Progenitor cell of endocrine pancreas (in vitro differentiated cells): ENCODE measurements around the gene PDE6C. TPM values are rescaled to one million over a fixed set of nuclear protein-coding genes. Genes with fewer than 3 reads are reported as not detected.

Source experiments
- DNase-seq: peaks from one replicate; pipeline ENCODE4 v3.0.0; 2021; ENCODE audit warnings: low spot score; ENCODE audit not compliant: unreplicated experiment
- H3K27ac Mint-ChIP-seq: 2 replicates; pipeline ENCODE4 v1.8.0; 2021; ENCODE audit warnings: mild to moderate bottlenecking, moderate library complexity, mixed read lengths
- H3K27me3 Mint-ChIP-seq: 2 replicates; pipeline ENCODE4 v1.8.0; 2021; ENCODE audit warnings: mixed read lengths
- H3K36me3 Mint-ChIP-seq: 2 replicates; pipeline ENCODE4 v1.8.0; 2022; ENCODE audit warnings: mixed read lengths; ENCODE audit not compliant: insufficient read depth
- H3K4me1 Mint-ChIP-seq: 2 replicates; pipeline ENCODE4 v1.8.0; 2021; ENCODE audit warnings: low read depth, mixed read lengths
- H3K4me3 Mint-ChIP-seq: 2 replicates; pipeline ENCODE4 v1.8.0; 2021; ENCODE audit warnings: low read depth, mild to moderate bottlenecking, moderate library complexity, mixed read lengths
- H3K9me3 Mint-ChIP-seq: 2 replicates; pipeline ENCODE4 v1.8.0; 2021; ENCODE audit warnings: low read depth, mixed read lengths
- total RNA-seq: library from RNA; stranded (reverse); gene quantifications from 2 replicates; pipeline ENCODE4 v1.2.1, GENCODE V29; 2021
- TF ChIP-seq, protein P1 (sequence below): fragments of 200-600 bp; sonication (generic); IDR thresholded peaks from one replicate; pipeline ENCODE4 v1.5.0; 2021; ENCODE audit warnings: antibody characterized with exemption, mild to moderate bottlenecking; ENCODE audit not compliant: unreplicated experiment

The PDE6C gene
- total RNA-seq, 1 donor from 2014 or later: not detected

GRCh38 chr10:93589648-93590562, 22.4 kb upstream of the PDE6C start:
- H3K9me3 Mint-ChIP-seq: no peaks in the 10 kb centered on the region
- H3K4me3 Mint-ChIP-seq: no peak overlapping the region
- peaks cover 6% of the 10 kb centered on the region for H3K4me1 Mint-ChIP-seq
- H3K27me3 Mint-ChIP-seq: peaks cover 32% of the 10 kb centered on the region
- DNase-seq: no peak
- H3K27ac Mint-ChIP-seq: no peak overlapping the region
- no peaks in the 10 kb centered on the region for H3K36me3 Mint-ChIP-seq
- TF ChIP-seq, protein P1, sequence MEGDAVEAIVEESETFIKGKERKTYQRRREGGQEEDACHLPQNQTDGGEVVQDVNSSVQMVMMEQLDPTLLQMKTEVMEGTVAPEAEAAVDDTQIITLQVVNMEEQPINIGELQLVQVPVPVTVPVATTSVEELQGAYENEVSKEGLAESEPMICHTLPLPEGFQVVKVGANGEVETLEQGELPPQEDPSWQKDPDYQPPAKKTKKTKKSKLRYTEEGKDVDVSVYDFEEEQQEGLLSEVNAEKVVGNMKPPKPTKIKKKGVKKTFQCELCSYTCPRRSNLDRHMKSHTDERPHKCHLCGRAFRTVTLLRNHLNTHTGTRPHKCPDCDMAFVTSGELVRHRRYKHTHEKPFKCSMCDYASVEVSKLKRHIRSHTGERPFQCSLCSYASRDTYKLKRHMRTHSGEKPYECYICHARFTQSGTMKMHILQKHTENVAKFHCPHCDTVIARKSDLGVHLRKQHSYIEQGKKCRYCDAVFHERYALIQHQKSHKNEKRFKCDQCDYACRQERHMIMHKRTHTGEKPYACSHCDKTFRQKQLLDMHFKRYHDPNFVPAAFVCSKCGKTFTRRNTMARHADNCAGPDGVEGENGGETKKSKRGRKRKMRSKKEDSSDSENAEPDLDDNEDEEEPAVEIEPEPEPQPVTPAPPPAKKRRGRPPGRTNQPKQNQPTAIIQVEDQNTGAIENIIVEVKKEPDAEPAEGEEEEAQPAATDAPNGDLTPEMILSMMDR: no peak

DNA sequence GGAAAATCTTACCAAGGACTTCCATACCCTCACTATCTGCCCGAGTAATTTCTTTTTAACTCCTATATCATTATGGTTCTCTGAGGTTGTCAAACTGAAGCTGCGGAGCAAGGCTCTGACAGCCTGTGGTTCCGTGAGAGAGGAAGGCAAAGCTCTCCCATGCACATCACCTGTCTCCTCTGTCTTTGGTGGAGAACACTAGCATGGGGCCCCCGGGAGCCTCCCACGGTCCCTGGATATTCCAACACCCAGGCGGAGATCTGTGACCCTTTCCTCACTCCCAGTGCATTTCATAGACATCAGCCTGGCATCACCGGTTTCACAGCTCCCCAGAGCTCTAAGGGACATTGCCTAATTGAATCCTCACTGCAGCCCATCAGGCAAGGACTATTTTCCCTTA, 21.7 kb upstream of the PDE6C start:
- no peak for DNase-seq
- Mint-ChIP-seq H3K9me3 (no peaks in the 10 kb centered on the region), H3K36me3 (no peaks in the 10 kb centered on the region), H3K27me3 (peaks cover 32% of the 10 kb centered on the region), H3K4me1 (peaks cover 7% of the 10 kb centered on the region), H3K27ac (no peak overlapping the region), H3K4me3 (no peak overlapping the region)
- TF ChIP-seq, protein P1: no peak

DNA sequence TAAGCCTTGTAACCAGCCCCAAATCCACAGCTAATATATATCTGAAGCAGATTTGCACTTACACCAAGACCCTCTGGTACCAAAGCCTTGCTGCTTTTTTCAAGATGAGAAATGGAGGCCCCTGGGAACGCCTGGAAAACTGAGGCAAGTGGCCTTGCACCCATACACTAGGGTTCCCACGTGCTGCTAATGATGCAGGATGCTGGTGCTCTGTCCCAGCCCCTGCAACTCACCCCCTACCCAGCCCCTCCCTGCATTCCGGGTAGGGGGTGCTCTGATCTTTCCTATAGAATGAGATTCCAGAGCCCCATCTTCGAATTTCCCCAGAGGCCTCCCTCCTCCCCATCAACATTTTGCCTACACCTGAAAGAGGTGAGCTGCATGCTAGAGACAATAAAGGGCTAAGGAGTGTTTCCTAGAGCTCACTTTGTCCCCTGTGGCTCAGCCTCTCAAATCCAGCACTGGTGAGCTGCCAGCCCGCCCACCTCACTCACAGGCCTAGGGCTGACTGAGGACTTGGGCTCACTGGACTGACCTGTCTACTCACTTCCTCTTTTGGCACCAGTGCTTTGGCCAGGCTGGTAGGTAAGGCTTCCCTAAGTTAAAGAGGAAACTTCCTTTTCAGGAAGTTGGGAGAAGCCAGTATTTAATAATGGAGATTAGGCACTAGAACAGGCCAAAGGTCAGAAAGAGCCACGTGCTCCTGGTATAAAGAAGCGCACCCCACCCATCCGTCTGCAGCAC, 21.1 kb upstream of the PDE6C start:
- no peak overlapping the region for H3K27ac Mint-ChIP-seq
- no peak overlapping the region for H3K4me3 Mint-ChIP-seq
- H3K27me3 Mint-ChIP-seq: peaks cover 32% of the 10 kb centered on the region
- TF ChIP-seq, protein P1: no peak
- DNase-seq: no peak
- H3K36me3 Mint-ChIP-seq: no peaks in the 10 kb centered on the region
- no peaks in the 10 kb centered on the region for H3K9me3 Mint-ChIP-seq
- H3K4me1 Mint-ChIP-seq: peaks cover 7% of the 10 kb centered on the region

- H3K9me3 Mint-ChIP-seq: no peaks in the 10 kb centered on the region
- DNase-seq: no peak
- no peak overlapping the region for H3K27ac Mint-ChIP-seq
- peaks cover 32% of the 10 kb centered on the region for H3K27me3 Mint-ChIP-seq
- H3K4me3 Mint-ChIP-seq: no peak overlapping the region
- TF ChIP-seq, protein P1: no peak
- H3K36me3 Mint-ChIP-seq: no peaks in the 10 kb centered on the region
- H3K4me1 Mint-ChIP-seq: peaks cover 7% of the 10 kb centered on the region
Observed at GRCh38 chr10:93593254-93593653, 19.1 kb upstream of the PDE6C start.

DNA sequence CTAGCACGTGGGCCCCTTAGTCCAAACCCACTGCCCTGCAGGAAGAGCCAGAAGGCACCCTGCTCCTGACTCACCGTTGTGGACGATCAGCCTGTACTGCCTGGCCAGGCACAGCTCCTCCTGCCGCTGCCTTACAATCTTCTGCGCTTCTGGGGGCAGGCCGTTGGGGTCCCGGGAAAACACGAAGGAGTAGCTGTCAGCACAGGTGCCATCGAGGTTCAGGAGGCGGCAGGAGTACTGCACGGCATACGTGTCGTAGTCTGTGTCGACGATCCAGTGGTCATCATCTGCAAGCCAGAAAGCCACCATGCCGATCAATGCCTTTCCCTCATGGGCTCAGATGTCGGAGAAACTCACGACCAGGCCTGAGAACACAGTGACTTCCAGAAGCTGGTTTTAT, 18.6 kb upstream of the PDE6C start:
- Mint-ChIP-seq H3K4me3 (no peak overlapping the region), H3K9me3 (no peaks in the 10 kb centered on the region), H3K27me3 (peaks cover 35% of the 10 kb centered on the region), H3K4me1 (peaks cover 7% of the 10 kb centered on the region), H3K27ac (no peak overlapping the region), H3K36me3 (no peaks in the 10 kb centered on the region)
- DNase-seq: no peak
- TF ChIP-seq, protein P1: no peak
